HUES64 (cell line): ENCODE results near the gene TDRD7.
"Not testable (repeated sequence)": the region's sequence is repeated elsewhere in the genome, so short reads cannot be mapped to it uniquely, and the experiment has no call there.

Source experiments
- H3K27ac ChIP-seq: 2 replicates; pipeline ENCODE4 v1.7.0; 2013; ENCODE audit warnings: low read depth, low read length, inconsistent platforms
- H3K27me3 ChIP-seq: 2 replicates; pipeline ENCODE4 v1.6.1; 2013; ENCODE audit warnings: mild to moderate bottlenecking, low read length; ENCODE audit not compliant: insufficient read depth
- H3K36me3 ChIP-seq: 2 replicates; pipeline ENCODE4 v1.6.1; 2013; ENCODE audit warnings: mild to moderate bottlenecking, low read length; ENCODE audit not compliant: insufficient read depth
- H3K4me1 ChIP-seq: 2 replicates; pipeline ENCODE4 v1.6.1; 2013; ENCODE audit warnings: mild to moderate bottlenecking, low read length, moderate library complexity; ENCODE audit not compliant: insufficient read depth
- H3K4me3 ChIP-seq: 2 replicates; pipeline ENCODE4 v1.5.1; 2013; ENCODE audit warnings: mild to moderate bottlenecking, low read length, moderate library complexity
- H3K9ac ChIP-seq: 2 replicates; pipeline ENCODE4 v1.6.1; 2013; ENCODE audit warnings: mild to moderate bottlenecking, low read depth, low read length
- H3K9me3 ChIP-seq: 2 replicates; pipeline ENCODE4 v1.6.1; 2013; ENCODE audit warnings: low read depth, low read length; ENCODE audit not compliant: insufficient read depth
- WGBS: fragments of 150-250, 120-280 bp; methylation state at CpG from one replicate; pipeline ENCODE4 v1.1.7; 2013; ENCODE audit warnings: missing lambda C conversion rate; 5-methylcytosine and 5-hydroxymethylcytosine counted together

TDRD7 gene

DNA sequence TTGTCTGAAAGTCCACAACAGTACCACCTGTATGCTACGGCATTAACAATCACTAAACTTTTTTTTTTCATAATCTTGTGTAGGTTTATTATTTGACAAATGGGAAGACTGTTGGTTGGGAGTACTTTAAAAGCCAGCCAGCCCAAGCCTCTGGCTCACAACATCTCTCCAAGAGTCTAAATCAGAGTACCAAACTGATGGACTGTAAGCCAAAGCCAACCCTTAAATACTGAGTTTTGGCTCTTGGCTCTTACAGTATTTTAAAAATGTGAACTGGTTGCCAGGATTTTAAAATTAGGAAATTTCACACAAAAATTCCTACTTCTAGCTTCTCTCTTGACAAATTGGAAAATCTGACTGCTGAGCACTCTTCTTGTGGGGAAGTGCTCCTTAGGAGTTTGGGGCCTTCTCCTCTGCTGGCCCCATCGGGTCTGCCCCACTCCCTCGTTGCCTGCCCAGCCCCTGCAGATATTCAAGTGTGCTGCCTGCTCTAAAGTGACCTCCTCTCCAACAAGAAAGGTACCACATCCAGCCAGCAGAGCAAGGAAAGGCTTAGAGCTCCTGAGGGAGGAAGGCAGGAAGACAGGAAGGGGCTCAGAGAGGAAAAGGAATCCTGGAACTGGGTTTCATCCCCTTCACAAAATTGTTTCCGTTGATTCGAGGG is 67.7 kb downstream of the TDRD7 start:
- no peaks in the 10 kb centered on the region for H3K9me3 ChIP-seq
- 69% methylated on average over 4 of the region's 5 CpGs for WGBS

DNA sequence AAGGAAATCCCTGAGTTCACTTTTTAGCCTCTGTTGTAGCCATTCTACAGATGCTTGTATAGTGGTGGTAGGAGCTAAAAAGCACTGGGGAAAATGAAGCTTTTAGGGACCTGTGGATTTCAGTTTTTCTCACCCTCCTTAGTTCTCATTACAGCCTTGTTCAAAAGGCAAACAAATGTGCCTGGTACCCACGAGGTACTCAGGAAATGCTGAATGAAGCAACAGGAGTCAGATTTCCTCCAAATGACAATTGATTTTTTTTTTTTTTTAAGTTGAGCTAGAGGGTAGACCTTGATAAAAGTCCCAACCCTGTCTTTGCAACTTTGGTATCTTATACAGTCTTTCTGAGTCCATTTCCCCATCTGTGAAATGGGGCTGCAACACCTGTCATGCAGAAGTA is 68.3 kb downstream of the TDRD7 start:
- Histone ChIP-seq H3K27me3 (0 out of 2 replicates have a peak, but pooled peaks cover 1% of the 10 kb centered on the region), H3K36me3 (no peaks in the 10 kb centered on the region), H3K27ac (no peak overlapping the region), H3K9me3 (no peaks in the 10 kb centered on the region), H3K4me1 (no peaks in the 10 kb centered on the region), H3K4me3 (no peak overlapping the region), H3K9ac (no peak overlapping the region)
- 63% methylated on average over 1 of the region's 1 CpG for WGBS

More for the DNA sequence above, 67.7 kb downstream of the TDRD7 start:
- H3K27me3 ChIP-seq, result no peaks in the 10 kb centered on the region
- no peak overlapping the region for H3K9ac ChIP-seq
- H3K27ac ChIP-seq, result no peak overlapping the region
- no peaks in the 10 kb centered on the region for H3K36me3 ChIP-seq
- H3K4me3 ChIP-seq, result no peak overlapping the region
- H3K4me1 ChIP-seq, result no peaks in the 10 kb centered on the region

DNA sequence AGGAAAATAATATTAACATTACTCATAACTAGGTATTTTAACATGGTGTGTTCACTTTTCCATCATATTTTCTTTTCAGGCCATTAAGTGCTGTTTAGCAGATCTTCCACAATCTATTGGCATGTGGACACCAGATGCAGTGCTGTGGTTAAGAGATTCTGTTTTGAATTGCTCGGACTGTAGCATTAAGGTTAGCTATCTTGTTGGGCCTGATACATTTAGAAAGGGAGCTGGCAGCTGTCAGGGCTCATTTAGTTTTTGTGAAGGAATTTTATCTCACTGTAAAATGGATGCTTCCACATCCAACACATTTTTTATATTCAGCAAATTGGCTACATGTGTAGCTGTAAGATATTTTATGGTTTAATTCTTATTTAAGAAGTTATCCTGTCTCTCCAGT is 68.9 kb downstream of the TDRD7 start:
- WGBS, result 92% methylated on average over 1 of the region's 1 CpG

DNA sequence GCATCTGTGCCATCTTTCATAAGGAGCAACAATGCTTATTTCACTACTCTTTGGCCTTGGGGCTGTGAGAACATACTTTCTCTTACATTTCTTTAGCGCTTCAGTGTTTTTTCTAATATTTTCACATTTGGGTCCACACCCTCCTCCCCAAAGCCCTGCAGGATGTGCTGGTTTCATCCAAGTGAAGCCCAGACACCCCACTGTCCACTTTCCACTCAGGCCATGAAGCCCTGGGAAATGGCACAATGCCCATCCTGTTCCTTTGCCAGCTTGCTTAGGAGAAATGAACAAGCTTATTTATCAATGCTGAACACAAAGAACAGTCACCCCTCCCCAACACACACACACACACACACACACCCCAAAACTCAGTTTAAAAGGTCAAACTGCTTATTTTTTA is 72.2 kb downstream of the TDRD7 start:
- Histone ChIP-seq H3K4me3 (no peak overlapping the region), H3K4me1 (no peaks in the 10 kb centered on the region), H3K36me3 (no peaks in the 10 kb centered on the region), H3K27ac (no peak overlapping the region), H3K27me3 (0 out of 2 replicates have a peak, but pooled peaks cover 3% of the 10 kb centered on the region), H3K9ac (no peak overlapping the region), H3K9me3 (peaks cover 9% of the 10 kb centered on the region; the same call in 1 of the 2 replicates)
- 96% methylated on average over 1 of the region's 1 CpG for WGBS

More for the DNA sequence above, 68.9 kb downstream of the TDRD7 start:
- Histone ChIP-seq H3K27me3 (0 out of 2 replicates have a peak, but pooled peaks cover 3% of the 10 kb centered on the region), H3K9me3 (no peaks in the 10 kb centered on the region), H3K27ac (no peak overlapping the region), H3K9ac (no peak overlapping the region), H3K4me1 (no peaks in the 10 kb centered on the region), H3K36me3 (no peaks in the 10 kb centered on the region), H3K4me3 (no peak overlapping the region)

DNA sequence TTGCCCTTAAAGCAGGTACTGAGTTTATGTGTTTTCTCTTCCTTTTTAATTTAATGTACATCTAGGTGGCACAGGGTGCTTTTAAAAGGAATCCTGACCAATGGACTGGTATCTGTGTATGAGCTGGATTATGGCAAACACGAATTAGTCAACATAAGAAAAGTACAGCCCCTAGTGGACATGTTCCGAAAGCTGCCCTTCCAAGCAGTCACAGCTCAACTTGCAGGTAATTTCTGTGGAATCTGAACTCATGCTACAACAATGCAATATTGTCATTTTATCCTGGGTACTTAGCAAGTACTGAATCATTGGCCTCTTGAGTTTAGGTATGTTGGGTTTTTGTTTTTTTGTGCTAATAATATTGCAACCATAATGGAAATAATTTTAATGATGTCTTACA is 75.2 kb downstream of the TDRD7 start:
- 89% methylated on average over 2 of the region's 2 CpGs for WGBS
- Histone ChIP-seq H3K9ac (no peak overlapping the region), H3K4me1 (no peaks in the 10 kb centered on the region), H3K4me3 (no peak overlapping the region), H3K36me3 (no peaks in the 10 kb centered on the region), H3K27me3 (0 out of 2 replicates have a peak, but pooled peaks cover 3% of the 10 kb centered on the region), H3K9me3 (peaks cover 9% of the 10 kb centered on the region; the same call in 1 of the 2 replicates), H3K27ac (no peak overlapping the region)

DNA sequence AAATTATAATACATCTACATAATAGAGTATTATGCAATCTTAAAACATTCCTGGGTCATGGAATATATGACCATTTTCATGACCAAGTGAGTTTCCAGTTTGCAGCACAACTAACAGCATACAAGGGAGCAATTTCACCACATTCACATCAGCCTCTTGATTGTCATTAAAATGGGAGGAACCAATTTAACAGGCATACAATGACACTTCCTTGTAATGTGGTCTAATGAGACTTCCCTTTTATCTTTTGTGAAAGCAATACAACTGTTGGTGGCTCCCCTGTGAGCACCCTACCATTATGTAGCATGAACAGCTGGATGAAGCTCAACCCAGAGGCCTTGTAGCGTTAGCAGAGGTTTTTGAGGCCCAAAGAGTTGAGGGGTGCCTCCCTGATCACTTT is 76.0 kb downstream of the TDRD7 start:
- WGBS, result 92% methylated on average over 1 of the region's 1 CpG
- no peaks in the 10 kb centered on the region for H3K36me3 ChIP-seq
- H3K4me3 ChIP-seq, result no peak overlapping the region
- H3K9me3 ChIP-seq, result peaks cover 9% of the 10 kb centered on the region; the same call in 1 of the 2 replicates
- H3K27me3 ChIP-seq, result 0 out of 2 replicates have a peak, but pooled peaks cover 3% of the 10 kb centered on the region
- no peak overlapping the region for H3K27ac ChIP-seq
- H3K4me1 ChIP-seq, result no peaks in the 10 kb centered on the region
- H3K9ac ChIP-seq, result no peak overlapping the region

DNA sequence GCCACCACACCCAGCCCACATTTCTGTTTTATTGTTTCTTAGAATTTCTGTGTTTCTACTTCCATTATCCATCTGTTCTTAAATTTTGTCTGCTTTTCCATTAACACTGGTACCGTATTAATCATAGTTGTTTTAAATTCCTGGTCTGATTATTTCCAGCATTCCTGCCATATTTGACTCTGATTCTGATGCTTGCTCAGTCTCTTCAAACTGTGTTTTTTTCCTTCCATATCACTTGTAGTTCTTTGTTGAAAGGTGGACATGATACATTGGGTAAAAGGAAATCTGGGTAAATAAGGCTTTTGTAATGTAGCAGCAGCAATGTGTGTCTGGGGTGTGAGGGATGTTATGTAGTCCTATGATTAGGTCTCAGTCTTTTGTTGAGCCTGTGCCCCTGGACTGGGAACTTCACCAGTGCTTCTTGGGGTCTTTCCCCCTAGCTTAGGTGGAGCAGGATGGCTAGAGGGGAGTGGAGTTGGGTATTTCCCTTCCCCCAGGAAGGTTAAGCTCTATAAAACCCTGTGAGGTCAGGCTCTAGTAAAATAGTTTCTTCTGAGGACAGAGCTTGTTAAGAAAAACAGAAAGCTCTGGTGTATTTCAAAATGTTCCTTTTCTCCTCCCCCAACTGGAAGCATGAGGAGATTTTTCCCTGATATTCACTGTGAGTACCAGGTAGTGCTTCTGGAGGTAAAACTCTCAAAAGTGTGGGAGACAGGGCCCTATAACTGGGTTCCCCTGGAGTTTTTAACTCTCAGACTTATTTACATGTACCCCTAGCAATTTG is 79.5 kb downstream of the TDRD7 start:
- H3K36me3 ChIP-seq, result no peaks in the 10 kb centered on the region
- H3K27me3 ChIP-seq, result no peaks in the 10 kb centered on the region
- no peak overlapping the region for H3K9ac ChIP-seq
- 94% methylated on average over 1 of the region's 1 CpG for WGBS
- no peak overlapping the region for H3K4me3 ChIP-seq
- peaks cover 9% of the 10 kb centered on the region; the same call in 1 of the 2 replicates for H3K9me3 ChIP-seq
- H3K4me1 ChIP-seq, result no peaks in the 10 kb centered on the region
- no peak overlapping the region for H3K27ac ChIP-seq

DNA sequence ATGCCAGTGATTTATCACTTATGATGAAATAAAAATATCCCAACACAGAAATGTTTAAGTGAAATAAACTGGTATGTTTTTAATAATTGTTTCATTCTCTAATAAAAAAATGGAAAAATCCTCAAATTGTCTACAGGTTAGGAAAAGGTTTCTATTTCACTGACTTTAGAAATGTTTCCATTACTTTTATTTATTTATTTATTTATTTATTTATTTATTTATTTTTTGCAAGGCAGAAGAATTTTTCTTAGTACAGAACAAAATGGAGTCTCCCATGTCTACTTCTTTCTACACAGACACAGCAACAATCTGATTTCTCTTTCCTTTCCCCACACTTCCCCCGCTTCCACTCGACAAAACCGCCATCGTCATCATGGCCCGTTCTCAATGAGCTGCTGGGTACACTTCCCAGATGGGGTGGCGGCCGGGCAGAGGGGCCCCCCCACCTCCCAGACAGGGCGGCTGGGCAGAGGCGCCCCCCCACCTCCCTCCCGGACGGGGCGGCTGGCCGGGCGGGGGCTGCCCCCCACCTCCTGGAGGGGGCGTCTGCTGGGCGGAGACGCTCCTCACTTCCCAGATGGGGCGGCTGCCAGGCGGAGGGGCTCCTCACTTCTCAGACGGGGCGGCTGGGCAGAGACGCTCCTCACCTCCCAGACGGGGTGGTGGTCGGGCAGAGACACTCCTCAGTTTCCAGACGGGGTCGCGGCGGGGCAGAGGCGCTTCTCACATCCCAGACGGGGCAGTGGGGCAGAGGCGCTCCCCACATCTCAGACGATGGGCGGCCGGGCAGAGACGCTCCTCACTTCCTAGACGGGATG is 85.9 kb downstream of the TDRD7 start:
- H3K27me3 ChIP-seq, result peaks cover 37% of the 10 kb centered on the region
- not testable (repeated sequence) for H3K4me1 ChIP-seq, H3K9ac ChIP-seq, H3K36me3 ChIP-seq, H3K4me3 ChIP-seq, H3K27ac ChIP-seq, H3K9me3 ChIP-seq
- WGBS, result 95% methylated on average over 35 of the region's 36 CpGs

DNA sequence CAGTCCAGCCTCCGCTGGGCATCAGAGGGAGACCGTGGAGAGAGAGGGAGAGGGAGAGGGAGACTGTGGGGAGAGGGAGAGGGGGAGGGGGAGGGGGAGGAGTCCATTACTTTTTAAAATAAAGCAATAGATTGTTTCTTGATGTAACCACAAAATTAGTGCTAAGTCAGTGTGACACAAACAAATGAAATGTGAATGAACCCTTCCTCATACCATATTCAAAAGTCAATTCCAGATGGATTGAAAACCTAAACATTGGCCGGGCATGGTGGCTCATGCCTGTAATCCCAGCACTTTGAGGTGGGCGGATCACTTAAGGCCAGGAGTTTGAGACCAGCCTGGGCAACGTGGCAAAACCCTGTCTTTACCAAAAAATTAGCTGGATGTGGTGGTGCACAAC is 87.0 kb downstream of the TDRD7 start:
- H3K27ac ChIP-seq, H3K4me1 ChIP-seq, H3K9me3 ChIP-seq, H3K4me3 ChIP-seq, H3K9ac ChIP-seq, H3K36me3 ChIP-seq: not testable (repeated sequence)
- H3K27me3 ChIP-seq, result peaks cover 48% of the 10 kb centered on the region
- WGBS, result 82% methylated on average over 5 of the region's 5 CpGs

DNA sequence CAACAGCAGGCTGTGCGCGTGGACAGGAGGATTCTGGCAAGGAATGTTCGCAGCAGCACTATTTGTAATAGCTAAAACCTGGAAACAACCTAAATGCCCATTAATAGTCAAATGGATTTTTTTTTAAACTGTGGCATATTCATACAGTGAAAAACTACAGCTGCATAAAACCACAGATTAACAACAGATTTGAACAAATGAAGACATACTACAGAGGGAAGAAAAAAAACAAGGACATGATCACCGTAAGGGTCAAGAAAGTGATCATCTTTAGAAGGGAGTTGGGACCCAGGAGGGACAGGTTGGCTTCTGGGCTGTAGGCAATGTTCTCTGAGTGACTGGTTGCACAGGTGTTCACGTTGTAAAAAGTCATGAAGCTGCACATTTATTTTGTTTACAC is 88.4 kb downstream of the TDRD7 start:
- Histone ChIP-seq H3K9ac (no peak overlapping the region), H3K9me3 (no peaks in the 10 kb centered on the region), H3K27ac (no peak overlapping the region), H3K36me3 (no peaks in the 10 kb centered on the region), H3K27me3 (peaks cover 62% of the 10 kb centered on the region), H3K4me1 (peaks cover 8% of the 10 kb centered on the region), H3K4me3 (no peak overlapping the region)
- WGBS, result 69% methylated on average over 4 of the region's 5 CpGs

DNA sequence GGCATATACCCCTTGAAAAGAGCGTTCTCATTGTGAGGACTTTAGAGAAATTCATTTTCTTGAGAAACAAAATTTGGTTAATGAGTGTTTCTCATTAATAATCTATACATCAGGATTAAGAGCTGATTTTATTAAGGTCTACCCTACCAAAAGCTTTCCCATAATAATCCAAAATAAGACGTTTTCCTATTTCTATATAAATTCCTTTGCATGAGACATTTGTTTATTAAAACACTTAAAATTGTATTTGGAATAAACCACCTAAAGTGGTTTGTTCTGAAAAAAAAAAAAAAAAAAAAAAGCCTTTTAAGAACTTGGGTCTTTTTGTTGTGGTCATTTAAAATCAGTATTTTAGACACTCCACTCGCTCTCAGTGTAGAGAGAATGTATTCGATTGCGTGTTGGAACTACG is 88.9 kb downstream of the TDRD7 start:
- Histone ChIP-seq H3K4me3 (peak overlapping the region; percentile 61), H3K27me3 (peaks cover 67% of the 10 kb centered on the region), H3K9me3 (no peaks in the 10 kb centered on the region), H3K36me3 (no peaks in the 10 kb centered on the region), H3K9ac (no peak overlapping the region), H3K4me1 (peaks cover 8% of the 10 kb centered on the region), H3K27ac (no peak overlapping the region)
- 4% methylated on average over 4 of the region's 6 CpGs for WGBS
